Loucy (cell line): Measurements from ENCODE around the gene TUBB6.

Experiments
- H2AFZ ChIP-seq: fragments of 200-600 bp; sonication (generic); 2 replicates; pipeline ENCODE4 v1.6.0; 2016; ENCODE audit warnings: antibody characterized with exemption, mild to moderate bottlenecking, low read length, moderate library complexity
- H3F3A ChIP-seq: fragments of 200-600 bp; 2 replicates; pipeline ENCODE4 v1.6.0; 2016; ENCODE audit warnings: antibody characterized with exemption, low read depth, mild to moderate bottlenecking
- H3K27me3 ChIP-seq: fragments of 200-600 bp; sonication (generic); 2 replicates; pipeline ENCODE4 v1.6.1; 2014; ENCODE audit warnings: low read length, mild to moderate bottlenecking; ENCODE audit not compliant: insufficient read depth, poor library complexity, severe bottlenecking
- H3K36me3 ChIP-seq: fragments of 200-600 bp; sonication (generic); 2 replicates; pipeline ENCODE4 v1.6.1; 2016; ENCODE audit warnings: low read length; ENCODE audit not compliant: insufficient read depth
- H3K4me1 ChIP-seq: fragments of 200-600 bp; sonication (generic); 2 replicates; pipeline ENCODE4 v1.5.1; 2014; ENCODE audit warnings: low read length, mild to moderate bottlenecking; ENCODE audit not compliant: insufficient read depth, poor library complexity, severe bottlenecking
- H3K4me2 ChIP-seq: fragments of 200-600 bp; sonication (generic); 2 replicates; pipeline ENCODE4 v1.6.0; 2014; ENCODE audit warnings: antibody characterized with exemption, low read length, low read depth, mild to moderate bottlenecking; ENCODE audit not compliant: poor library complexity, severe bottlenecking
- H3K4me3 ChIP-seq: fragments of 200-600 bp; sonication (generic); 2 replicates; pipeline ENCODE4 v1.5.1; 2014; ENCODE audit warnings: low read length, mild to moderate bottlenecking, mixed read lengths; ENCODE audit not compliant: poor library complexity, severe bottlenecking
- H3K79me2 ChIP-seq: fragments of 200-600 bp; sonication (generic); 2 replicates; pipeline ENCODE4 v1.6.1; 2014; ENCODE audit warnings: low read length; ENCODE audit not compliant: insufficient read depth
- H3K9ac ChIP-seq: fragments of 200-600 bp; sonication (generic); 2 replicates; pipeline ENCODE4 v1.6.0; 2014; ENCODE audit warnings: mild to moderate bottlenecking, low read depth, low read length, moderate library complexity; ENCODE audit not compliant: poor library complexity, severe bottlenecking
- H3K9me2 ChIP-seq: fragments of 200-600 bp; sonication (generic); replicated peaks from 2 replicates; pipeline ENCODE4 v1.6.1; 2016; ENCODE audit warnings: low read depth, low read length, mixed read lengths
- H3K9me3 ChIP-seq: fragments of 200-600 bp; sonication (generic); 2 replicates; pipeline ENCODE4 v1.6.1; 2014; ENCODE audit warnings: mild to moderate bottlenecking, antibody characterized with exemption, low read length, low read depth; ENCODE audit not compliant: insufficient read depth
- H4K20me1 ChIP-seq: fragments of 200-600 bp; sonication (generic); 2 replicates; pipeline ENCODE4 v1.6.0; 2014; ENCODE audit warnings: antibody characterized with exemption, low read length, mild to moderate bottlenecking; ENCODE audit not compliant: insufficient read depth, poor library complexity, severe bottlenecking
- EZH2phosphoT487 ChIP-seq: fragments of 200-600 bp; IDR thresholded peaks from 2 replicates; pipeline ENCODE4 v1.6.1; 2018; ENCODE audit warnings: antibody characterized with exemption, mild to moderate bottlenecking, moderate library complexity, borderline replicate concordance
- TF ChIP-seq, protein P1 (sequence below): fragments of 200-600 bp; sonication (generic); conservative IDR thresholded peaks from 2 replicates; pipeline ENCODE4 v1.5.1; 2014; ENCODE audit warnings: mild to moderate bottlenecking, antibody characterized with exemption, low read length

Gene TUBB6

GRCh38 chr18:12362473-12363174, 54.6 kb downstream of the TUBB6 start:
- H3K4me2 ChIP-seq = no peak overlapping the region
- TF ChIP-seq EZH2phosphoT487 = no peak
- TF ChIP-seq, protein P1, sequence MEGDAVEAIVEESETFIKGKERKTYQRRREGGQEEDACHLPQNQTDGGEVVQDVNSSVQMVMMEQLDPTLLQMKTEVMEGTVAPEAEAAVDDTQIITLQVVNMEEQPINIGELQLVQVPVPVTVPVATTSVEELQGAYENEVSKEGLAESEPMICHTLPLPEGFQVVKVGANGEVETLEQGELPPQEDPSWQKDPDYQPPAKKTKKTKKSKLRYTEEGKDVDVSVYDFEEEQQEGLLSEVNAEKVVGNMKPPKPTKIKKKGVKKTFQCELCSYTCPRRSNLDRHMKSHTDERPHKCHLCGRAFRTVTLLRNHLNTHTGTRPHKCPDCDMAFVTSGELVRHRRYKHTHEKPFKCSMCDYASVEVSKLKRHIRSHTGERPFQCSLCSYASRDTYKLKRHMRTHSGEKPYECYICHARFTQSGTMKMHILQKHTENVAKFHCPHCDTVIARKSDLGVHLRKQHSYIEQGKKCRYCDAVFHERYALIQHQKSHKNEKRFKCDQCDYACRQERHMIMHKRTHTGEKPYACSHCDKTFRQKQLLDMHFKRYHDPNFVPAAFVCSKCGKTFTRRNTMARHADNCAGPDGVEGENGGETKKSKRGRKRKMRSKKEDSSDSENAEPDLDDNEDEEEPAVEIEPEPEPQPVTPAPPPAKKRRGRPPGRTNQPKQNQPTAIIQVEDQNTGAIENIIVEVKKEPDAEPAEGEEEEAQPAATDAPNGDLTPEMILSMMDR = no peak
- no peak overlapping the region for H3K9ac ChIP-seq
- H3F3A ChIP-seq = no peaks in the 10 kb centered on the region
- H4K20me1 ChIP-seq = peaks cover 5% of the 10 kb centered on the region
- H3K79me2 ChIP-seq = peaks cover 15% of the 10 kb centered on the region
- H3K27me3 ChIP-seq = no peaks in the 10 kb centered on the region
- no peak overlapping the region for H3K4me3 ChIP-seq
- H3K36me3 ChIP-seq = peaks cover 86% of the 10 kb centered on the region
- no peak overlapping the region for H2AFZ ChIP-seq
- H3K4me1 ChIP-seq = peaks cover 2% of the 10 kb centered on the region
- H3K9me2 ChIP-seq = no peaks in the 10 kb centered on the region
- no peaks in the 10 kb centered on the region for H3K9me3 ChIP-seq

DNA sequence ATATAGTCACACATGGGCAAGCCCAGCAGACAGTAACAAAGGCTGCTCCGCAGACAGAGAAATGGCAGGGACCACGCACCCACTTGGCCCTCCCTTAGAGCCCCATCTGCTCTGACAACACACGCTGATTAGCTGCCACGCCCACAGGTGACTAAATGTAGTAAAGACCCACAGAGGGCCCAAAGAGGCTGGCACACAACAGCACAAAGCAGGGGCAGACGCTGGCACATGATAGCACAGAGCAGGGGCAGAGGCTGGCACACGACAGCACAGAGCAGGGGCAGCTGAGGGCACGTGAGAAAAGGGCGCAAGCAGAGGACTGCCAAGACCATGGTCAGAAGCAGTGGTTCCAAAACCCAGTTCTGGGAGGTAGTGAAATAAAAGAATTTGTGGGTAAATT, 58.3 kb downstream of the TUBB6 start:
- no peaks in the 10 kb centered on the region for H3K9me3 ChIP-seq
- no peak overlapping the region for H3K4me3 ChIP-seq
- H3K79me2 ChIP-seq = peaks cover 47% of the 10 kb centered on the region
- H3K9ac ChIP-seq = no peak overlapping the region
- no peak overlapping the region for H2AFZ ChIP-seq
- peaks cover 25% of the 10 kb centered on the region for H4K20me1 ChIP-seq
- peaks cover 65% of the 10 kb centered on the region; the same call in 1 of the 2 replicates for H3K36me3 ChIP-seq
- H3F3A ChIP-seq = no peaks in the 10 kb centered on the region; the same call in 1 of the 2 replicates
- peaks cover 7% of the 10 kb centered on the region for H3K4me1 ChIP-seq
- H3K27me3 ChIP-seq = no peaks in the 10 kb centered on the region
- H3K9me2 ChIP-seq = no peaks in the 10 kb centered on the region
- no peak overlapping the region for H3K4me2 ChIP-seq
- no peak for TF ChIP-seq EZH2phosphoT487
- TF ChIP-seq, protein P1 = no peak

DNA sequence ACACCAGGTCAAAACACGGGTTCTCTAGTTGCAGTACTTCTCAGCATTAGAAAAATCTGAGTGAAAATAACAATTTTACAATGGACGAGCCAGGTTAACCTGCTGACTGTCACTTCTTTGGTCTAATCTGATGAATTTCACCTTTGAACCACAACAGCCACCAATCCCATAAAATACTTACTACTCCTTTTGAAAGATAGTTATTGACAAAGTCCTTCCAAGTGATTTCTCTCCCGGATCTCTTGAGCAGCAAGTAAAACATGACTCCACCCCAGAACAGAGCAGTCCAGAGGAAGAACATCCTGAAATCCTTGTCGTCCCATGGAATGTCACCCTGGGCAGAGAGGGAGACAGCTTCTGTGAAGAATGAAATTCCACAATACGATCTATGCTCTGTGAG, 58.7 kb downstream of the TUBB6 start:
- Histone ChIP-seq H3F3A (no peaks in the 10 kb centered on the region; the same call in 1 of the 2 replicates), H3K79me2 (peaks cover 51% of the 10 kb centered on the region), H3K9me3 (no peaks in the 10 kb centered on the region), H3K27me3 (no peaks in the 10 kb centered on the region), H3K4me1 (peaks cover 9% of the 10 kb centered on the region), H3K9me2 (no peaks in the 10 kb centered on the region), H3K9ac (no peak overlapping the region), H4K20me1 (peaks cover 29% of the 10 kb centered on the region), H3K4me3 (no peak overlapping the region), H3K4me2 (no peak overlapping the region), H2AFZ (no peak overlapping the region), H3K36me3 (peaks cover 64% of the 10 kb centered on the region; the same call in 1 of the 2 replicates)
- TF ChIP-seq EZH2phosphoT487 = no peak
- TF ChIP-seq, protein P1 = no peak
